Pancreas (tissue), 10 donors: ENCODE data around the gene CNGA2. TPM values are rescaled to one million over a fixed set of nuclear protein-coding genes. Genes with fewer than 3 reads are reported as not detected.

Experiments used
- ATAC-seq, 4 donors: fragments of 200-7000 bp; cut with Tn5 transposase; one replicate each; pipeline versions ENCODE4 v1.8.0 to v1.9.1; 2020; ENCODE audit warnings: mild to moderate bottlenecking in 4 of 4, moderate library complexity in 4 of 4
- DNase-seq, 6 donors: peaks; one replicate each; pipeline ENCODE4 v3.0.0-alpha.2; 2020
- FAIRE-seq: peaks from 2 replicates; lab custom pipeline; 2012; peaks lifted over from hg19 to GRCh38; lab: Jason Lieb, UNC
- H3K27ac ChIP-seq, 4 donors: fragments of 200-600 bp; sonication (generic); 1 replicate in 3 of 4; 2 replicates in 1 of 4; pipeline versions ENCODE4 v1.5.0 to v1.8.0; 2020
- H3K27me3 ChIP-seq, 4 donors: fragments of 200-600 bp; one replicate each; pipeline ENCODE4 v1.8.0; 2021
- H3K36me3 ChIP-seq, 3 donors: fragments of 200-600 bp; sonication (generic) in 1 of 3; one replicate each; pipeline versions ENCODE4 v1.5.0 to v1.8.0; 2020 to 2021
- H3K4me1 ChIP-seq, 3 donors: fragments of 200-600 bp; one replicate each; pipeline ENCODE4 v1.8.0; 2021
- H3K4me3 ChIP-seq, 4 donors: fragments of 200-600 bp; sonication (generic) in 2 of 4; one replicate each; pipeline versions ENCODE4 v1.5.0 to v1.8.0; 2020 to 2021
- H3K9me3 ChIP-seq, 4 donors: fragments of 200-600 bp; one replicate each; pipeline ENCODE4 v1.8.0; 2021
- WGBS, 2 donors: extraction: QIAGEN DNeasy Blood & Tissue Kit; methylation state at CpG; one replicate each; pipeline ENCODE4 v1.1.7; 2013; 5-methylcytosine and 5-hydroxymethylcytosine counted together
- intact Hi-C, 3 donors: fragments of 100-400 bp; cut with DNase I; formaldehyde crosslinking; loops; one replicate each; pipeline versions ENCODE4 v1.11.1 to v1.14.2; 2022
- polyA plus RNA-seq, 2 donors: library from polyadenylated mRNA; stranded (reverse); fragments of 200-250 nt; gene quantifications; one replicate each; pipeline ENCODE4 v1.2.3, GENCODE V29; 2013
- total RNA-seq, 6 donors: library from RNA; stranded (reverse); fragmentation: NEBNext Ultra II Directional in 4 of 6; extraction: Animal tissue kit (Norgen Biotek cat#: 25700) in 4 of 6; gene quantifications; one replicate each; pipeline versions ENCODE4 v1.2.1 to v1.2.4, GENCODE V29; 2021 to 2023
- TF ChIP-seq, protein P1 (sequence below), 4 donors: fragments of 200-600 bp; sonication (generic) in 3 of 4; IDR thresholded peaks; one replicate each; pipeline versions ENCODE4 v1.5.0 to v1.8.0; 2021; ENCODE audit warnings: antibody characterized with exemption in 4 of 4
- donor health status: healthy with polysubstance abuse.
- donor health status: DM: no; HTN: no; CAD: no; lungs with moderate emphysema.
- donor health status: DM: no; HTN: no; CAD: no.
- donor health status: control.
- donor health status: control.
- donor health status: Bipolar disorder and iron deficiency.
- donor health status: DM: yes; HTN: yes; CAD: no.
- donor health status: DM: no; HTN: no; CAD: no.
- donor health status: DM: no; HTN: no; CAD: no.
- donor health status: DM: yes; HTN: yes; CAD: no.

The CNGA2 gene
- total and polyA plus RNA-seq, 8 donors = not detected

DNA sequence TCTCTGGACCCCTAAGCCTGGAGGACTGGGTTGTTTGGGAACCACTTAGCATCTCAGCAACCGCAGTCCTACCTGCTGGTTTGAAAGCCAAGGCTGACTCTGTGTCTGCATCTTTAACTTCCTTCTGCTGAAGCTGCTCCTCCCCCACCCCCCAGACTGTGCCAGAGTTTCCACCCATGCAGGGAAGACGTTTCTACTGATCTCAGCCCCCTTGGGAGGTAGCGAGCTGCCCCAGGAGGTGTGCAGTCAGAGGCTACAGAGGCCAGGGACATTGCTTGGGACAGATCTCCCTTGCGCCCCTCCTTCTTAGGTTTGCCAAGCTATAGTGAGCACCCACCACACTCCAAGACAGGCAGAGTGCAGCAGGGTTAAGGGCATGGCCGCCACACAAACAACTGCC is 23.4 kb upstream of the CNGA2 start:
- H3K36me3 ChIP-seq = no peaks in the 10 kb centered on the region
- H3K9me3 ChIP-seq = no peaks in the 10 kb centered on the region
- peaks cover 0 to 17% (median 0%) of the 10 kb centered on the region in 4 donors for H3K27me3 ChIP-seq
- DNase-seq (no peak), FAIRE-seq (no peak), ATAC-seq (no peak)
- no peak overlapping the region for H3K4me3 ChIP-seq
- WGBS, 2 donors = 39 to 46% methylated on average over 5 of the region's 5 CpGs
- intact Hi-C loops = no loop called here
- H3K27ac ChIP-seq = no peak overlapping the region
- no peaks in the 10 kb centered on the region for H3K4me1 ChIP-seq
- TF ChIP-seq, protein P1, sequence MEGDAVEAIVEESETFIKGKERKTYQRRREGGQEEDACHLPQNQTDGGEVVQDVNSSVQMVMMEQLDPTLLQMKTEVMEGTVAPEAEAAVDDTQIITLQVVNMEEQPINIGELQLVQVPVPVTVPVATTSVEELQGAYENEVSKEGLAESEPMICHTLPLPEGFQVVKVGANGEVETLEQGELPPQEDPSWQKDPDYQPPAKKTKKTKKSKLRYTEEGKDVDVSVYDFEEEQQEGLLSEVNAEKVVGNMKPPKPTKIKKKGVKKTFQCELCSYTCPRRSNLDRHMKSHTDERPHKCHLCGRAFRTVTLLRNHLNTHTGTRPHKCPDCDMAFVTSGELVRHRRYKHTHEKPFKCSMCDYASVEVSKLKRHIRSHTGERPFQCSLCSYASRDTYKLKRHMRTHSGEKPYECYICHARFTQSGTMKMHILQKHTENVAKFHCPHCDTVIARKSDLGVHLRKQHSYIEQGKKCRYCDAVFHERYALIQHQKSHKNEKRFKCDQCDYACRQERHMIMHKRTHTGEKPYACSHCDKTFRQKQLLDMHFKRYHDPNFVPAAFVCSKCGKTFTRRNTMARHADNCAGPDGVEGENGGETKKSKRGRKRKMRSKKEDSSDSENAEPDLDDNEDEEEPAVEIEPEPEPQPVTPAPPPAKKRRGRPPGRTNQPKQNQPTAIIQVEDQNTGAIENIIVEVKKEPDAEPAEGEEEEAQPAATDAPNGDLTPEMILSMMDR (IDR thresholded peaks at IDR 0.05) = no peak

DNA sequence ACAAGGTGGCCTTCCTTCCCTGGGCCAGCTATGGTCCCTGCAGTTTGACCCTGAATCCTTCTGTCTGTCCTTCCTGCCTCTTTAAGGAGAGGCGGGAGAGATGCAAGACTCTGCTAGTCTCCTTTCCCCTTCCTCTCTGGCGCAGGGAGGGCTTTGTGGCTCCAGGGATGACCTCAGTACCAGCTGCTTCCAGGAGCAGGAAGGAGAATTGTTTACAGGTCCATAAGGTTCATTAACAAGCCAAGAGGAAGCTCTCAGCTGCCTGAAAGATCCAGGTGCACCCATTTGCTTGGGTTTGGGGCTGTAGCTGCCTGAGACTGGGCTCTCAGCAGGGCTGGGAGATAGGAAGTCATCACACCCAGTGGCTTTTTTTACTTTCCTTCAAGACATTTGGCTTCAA is 22.8 kb upstream of the CNGA2 start:
- H3K36me3 ChIP-seq = no peaks in the 10 kb centered on the region
- ATAC-seq (peak in 1 of 4 donors; percentile 33), DNase-seq (no peak), FAIRE-seq (no peak)
- no peak overlapping the region for H3K27ac ChIP-seq
- 9 to 24% methylated on average over 2 of the region's 2 CpGs for WGBS, 2 donors
- intact Hi-C loops = no loop called here
- H3K27me3 ChIP-seq = peaks cover 0 to 17% (median 0%) of the 10 kb centered on the region in 4 donors
- H3K9me3 ChIP-seq = no peaks in the 10 kb centered on the region
- TF ChIP-seq, protein P1 (IDR thresholded peaks at IDR 0.05) = no peak
- H3K4me1 ChIP-seq = no peaks in the 10 kb centered on the region
- no peak overlapping the region for H3K4me3 ChIP-seq

DNA sequence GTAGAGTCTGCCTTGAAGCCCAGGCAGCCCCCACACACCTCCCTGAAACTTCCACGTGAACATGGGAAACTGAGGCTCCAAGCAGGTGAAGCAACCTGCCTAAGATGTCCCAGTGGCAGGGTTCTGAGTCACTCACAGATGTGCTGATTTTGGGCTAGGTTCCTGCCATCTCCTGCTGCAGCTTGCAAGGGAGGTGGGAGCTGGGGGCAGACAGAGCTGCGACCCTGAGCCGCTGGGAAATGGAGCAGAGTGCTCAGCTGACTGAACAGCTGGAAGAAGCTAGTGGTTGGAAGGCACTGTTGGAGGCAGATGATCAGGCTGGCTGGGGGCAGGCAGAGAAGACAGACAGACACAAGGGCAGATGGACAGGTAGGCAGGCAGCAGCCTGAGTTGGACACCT is 22.3 kb upstream of the CNGA2 start:
- Histone ChIP-seq H3K9me3 (no peaks in the 10 kb centered on the region), H3K4me3 (no peak overlapping the region), H3K36me3 (no peaks in the 10 kb centered on the region), H3K27ac (no peak overlapping the region), H3K27me3 (peaks cover 0 to 17% (median 0%) of the 10 kb centered on the region in 4 donors), H3K4me1 (no peaks in the 10 kb centered on the region)
- FAIRE-seq (no peak), DNase-seq (no peak), ATAC-seq (no peak)
- TF ChIP-seq, protein P1 (IDR thresholded peaks at IDR 0.05) = no peak
- 28 to 31% methylated on average over 3 of the region's 3 CpGs for WGBS, 2 donors
- intact Hi-C loops = no loop called here

DNA sequence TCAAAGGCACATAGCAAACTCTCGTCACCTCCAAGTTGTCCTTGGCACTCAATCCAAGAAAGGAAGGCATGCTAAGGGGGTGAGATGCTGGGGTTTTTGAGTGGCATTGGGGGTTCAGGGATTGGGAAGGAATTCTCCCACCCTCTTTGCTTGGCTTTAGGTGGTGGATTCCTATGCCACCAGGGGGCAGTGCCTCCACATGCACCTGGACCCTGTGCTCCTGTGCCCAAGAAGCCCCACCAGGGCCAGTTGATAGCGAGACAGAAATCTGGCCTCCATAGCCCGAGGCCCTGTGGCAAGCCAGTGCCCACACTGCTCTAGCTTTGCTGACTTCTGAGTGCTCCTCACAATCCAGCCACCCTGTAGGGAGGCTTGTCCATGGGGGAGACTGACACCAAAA is 20.7 kb upstream of the CNGA2 start:
- H3K9me3 ChIP-seq = no peaks in the 10 kb centered on the region
- ATAC-seq (peak in 1 of 4 donors; percentile 32), DNase-seq (no peak), FAIRE-seq (no peak)
- no peaks in the 10 kb centered on the region for H3K4me1 ChIP-seq
- H3K27me3 ChIP-seq = peaks cover 0 to 17% (median 0%) of the 10 kb centered on the region in 4 donors
- H3K27ac ChIP-seq = no peak overlapping the region
- H3K36me3 ChIP-seq = no peaks in the 10 kb centered on the region
- TF ChIP-seq, protein P1 (IDR thresholded peaks at IDR 0.05) = peak in 2 of 4 donors; percentile 11 to 20
- intact Hi-C loops = no loop called here
- 28 to 41% methylated on average over 3 of the region's 3 CpGs for WGBS, 2 donors
- H3K4me3 ChIP-seq = no peak overlapping the region

DNA sequence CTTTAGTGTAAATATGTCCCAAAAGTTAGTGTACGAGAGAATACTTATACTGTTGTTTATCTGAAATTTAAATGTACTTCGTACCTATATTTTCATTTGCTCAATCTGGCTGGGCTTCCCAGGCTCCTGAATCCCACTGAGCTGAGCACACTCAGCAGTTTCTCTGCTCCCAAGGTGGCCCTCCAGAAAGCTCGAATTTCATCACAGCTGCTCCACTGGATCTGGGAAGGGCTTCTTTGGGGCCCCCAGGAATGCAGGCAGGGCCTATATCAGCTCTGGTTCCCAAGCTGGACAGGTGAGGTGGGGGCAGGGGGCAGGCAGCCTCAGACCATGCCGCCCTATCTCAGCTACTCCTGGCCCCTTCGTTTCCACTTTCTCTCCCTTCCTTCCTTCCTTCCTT is 20.2 kb upstream of the CNGA2 start:
- TF ChIP-seq, protein P1 (IDR thresholded peaks at IDR 0.05) = no peak
- Histone ChIP-seq H3K36me3 (no peaks in the 10 kb centered on the region), H3K4me3 (no peak overlapping the region), H3K27ac (no peak overlapping the region), H3K9me3 (no peaks in the 10 kb centered on the region), H3K4me1 (no peaks in the 10 kb centered on the region), H3K27me3 (peaks cover 0 to 17% (median 0%) of the 10 kb centered on the region in 4 donors)
- DNase-seq = no peak
- ATAC-seq = no peak
- WGBS, 2 donors = 48% methylated on average over 5 of the region's 5 CpGs
- intact Hi-C loops = no loop called here
- FAIRE-seq = no peak
